Tibial artery (tissue), 4 donors: ENCODE results near the gene DPF3.

Experiments
- DNase-seq, 2 donors: peaks; one replicate each; pipeline ENCODE4 v3.0.0-alpha.2; 2019
- H3K27ac ChIP-seq, 2 donors: fragments of 200-600 bp; sonication (generic) in 1 of 2; 1 replicate in 1 of 2; 2 replicates in 1 of 2; pipeline ENCODE4 v1.5.1; 2018 to 2019; ENCODE audit warnings: mild to moderate bottlenecking in 1 of 2
- H3K27me3 ChIP-seq, 2 donors: fragments of 200-600 bp; sonication (generic) in 1 of 2; one replicate each; pipeline versions ENCODE4 v1.5.1 to v1.6.0; 2016 to 2019
- H3K36me3 ChIP-seq, 3 donors: fragments of 200-600 bp; sonication (generic) in 2 of 3; one replicate each; pipeline ENCODE4 v1.5.1; 2016 to 2019; ENCODE audit warnings: mild to moderate bottlenecking in 2 of 3
- H3K4me1 ChIP-seq, 4 donors: fragments of 200-600 bp; sonication (generic) in 2 of 4; 1 replicate in 3 of 4; 2 replicates in 1 of 4; pipeline ENCODE4 v1.5.1; 2016 to 2019
- H3K4me3 ChIP-seq, 2 donors: fragments of 200-600 bp; sonication (generic) in 1 of 2; 1 replicate in 1 of 2; 2 replicates in 1 of 2; pipeline ENCODE4 v1.5.1; 2018 to 2019; ENCODE audit warnings: mild to moderate bottlenecking in 2 of 2
- H3K9me3 ChIP-seq, 3 donors: fragments of 200-600 bp; sonication (generic) in 1 of 3; one replicate each; pipeline ENCODE4 v1.5.1; 2016 to 2019
- CTCF ChIP-seq, 2 experiments: fragments of 200-600 bp in 1 of 2; fragments of 450-650 bp in 1 of 2; IDR thresholded peaks; one replicate each; pipeline ENCODE4 v1.5.1; 2017 to 2019; ENCODE audit warnings: antibody characterized with exemption in 2 of 2, mild to moderate bottlenecking in 1 of 2, moderate library complexity in 1 of 2
- intact Hi-C: fragments of 100-400 bp; cut with DNase I; formaldehyde crosslinking; loops from one replicate; pipeline ENCODE4 v1.15.0; 2023; ENCODE audit warnings: low total_unique reads

Gene DPF3

GRCh38 chr14:72869407-72870329 lies 24.2 kb downstream of the DPF3 start:
- Histone ChIP-seq H3K9me3 (no peaks in the 10 kb centered on the region), H3K4me1 (peaks cover 0 to 10% (median 0%) of the 10 kb centered on the region in 4 donors), H3K27ac (no peak overlapping the region), H3K4me3 (no peak overlapping the region), H3K27me3 (no peaks in the 10 kb centered on the region), H3K36me3 (no peaks in the 10 kb centered on the region)
- TF ChIP-seq CTCF (IDR thresholded peaks at IDR 0.05): no peak
- no peak for DNase-seq
- intact Hi-C loops: no loop called here

GRCh38 chr14:72868500-72868899 lies 25.4 kb downstream of the DPF3 start:
- H3K4me1 ChIP-seq: peaks cover 0 to 10% (median 0%) of the 10 kb centered on the region in 4 donors
- DNase-seq: no peak
- TF ChIP-seq CTCF (IDR thresholded peaks at IDR 0.05): no peak
- H3K27me3 ChIP-seq: no peaks in the 10 kb centered on the region
- intact Hi-C loops: no loop called here
- H3K36me3 ChIP-seq: no peaks in the 10 kb centered on the region
- H3K4me3 ChIP-seq: no peak overlapping the region
- H3K9me3 ChIP-seq: no peaks in the 10 kb centered on the region
- no peak overlapping the region for H3K27ac ChIP-seq

- peaks cover 0 to 2% (median 0%) of the 10 kb centered on the region in 4 donors for H3K4me1 ChIP-seq
- no peak for DNase-seq
Measured at GRCh38 chr14:72864712-72865365, 29.1 kb downstream of the DPF3 start.

GRCh38 chr14:72863216-72864006 lies 30.5 kb downstream of the DPF3 start:
- DNase-seq: no peak
- Histone ChIP-seq H3K27me3 (no peaks in the 10 kb centered on the region), H3K36me3 (no peaks in the 10 kb centered on the region), H3K9me3 (no peaks in the 10 kb centered on the region), H3K4me1 (no peaks in the 10 kb centered on the region), H3K4me3 (no peak overlapping the region), H3K27ac (no peak overlapping the region)
- intact Hi-C loops: no loop called here
- TF ChIP-seq CTCF (IDR thresholded peaks at IDR 0.05): no peak

More at GRCh38 chr14:72864712-72865365, 29.1 kb downstream of the DPF3 start:
- H3K36me3 ChIP-seq: no peaks in the 10 kb centered on the region
- H3K4me3 ChIP-seq: no peak overlapping the region
- no peaks in the 10 kb centered on the region for H3K27me3 ChIP-seq
- intact Hi-C loops: no loop called here
- no peak overlapping the region for H3K27ac ChIP-seq
- no peak for TF ChIP-seq CTCF (IDR thresholded peaks at IDR 0.05)
- no peaks in the 10 kb centered on the region for H3K9me3 ChIP-seq

GRCh38 chr14:72856530-72857266 lies 37.2 kb downstream of the DPF3 start:
- Histone ChIP-seq H3K4me1 (peaks cover 0 to 15% (median 0%) of the 10 kb centered on the region in 4 donors), H3K27me3 (no peaks in the 10 kb centered on the region), H3K4me3 (no peak overlapping the region), H3K36me3 (no peaks in the 10 kb centered on the region), H3K27ac (no peak overlapping the region), H3K9me3 (no peaks in the 10 kb centered on the region)
- intact Hi-C loops: no loop called here
- no peak for DNase-seq
- TF ChIP-seq CTCF (IDR thresholded peaks at IDR 0.05): no peak
